ENCODE measurements around the gene ELAVL1.
A peak's percentile ranks its signal among the peaks of the same experiment; 100 is the strongest.

ELAVL1 gene

GRCh38 chr19:7922836-7923195 is 82.6 kb downstream of the ELAVL1 start:
- H3K27me3 ChIP-seq (ENCODE audit: insufficient read depth, low read length, poor library complexity): no peaks in the 10 kb centered on the region
- no peak overlapping the region for H3K56ac ChIP-seq (ENCODE audit: low read length)
- WGBS (ENCODE audit: extremely low coverage, insufficient coverage, low lambda C conversion rate): no CpG with 5 or more reads among the region's 8 CpGs
- H3K27ac ChIP-seq (ENCODE audit: low read depth, low read length): no peak overlapping the region
- no peak overlapping the region for H3K4me3 ChIP-seq (ENCODE audit: low read length)
- no peak overlapping the region for H4K8ac ChIP-seq (ENCODE audit: low read depth, low read length)
- peaks cover 2% of the 10 kb centered on the region for H3K4me1 ChIP-seq (ENCODE audit: control insufficient read depth, low read depth, low read length)
- no peak for DNase-seq
- no peaks in the 10 kb centered on the region for H3K79me1 ChIP-seq (ENCODE audit: low read length)
- no peaks in the 10 kb centered on the region for H3K36me3 ChIP-seq (ENCODE audit: control insufficient read depth, insufficient read depth, low read length)
- H4K5ac ChIP-seq (ENCODE audit: low read length): no peak overlapping the region
- H3K23ac ChIP-seq (ENCODE audit: low read length): no peak overlapping the region
- no peak overlapping the region for H2BK15ac ChIP-seq (replicated peaks; ENCODE audit: low read depth)
- no peak overlapping the region for H3K18ac ChIP-seq (ENCODE audit: low read length)
- H3K4me2 ChIP-seq (ENCODE audit: low read length): no peak overlapping the region
- no peak overlapping the region for H3K9ac ChIP-seq (ENCODE audit: low read length)
- no peak overlapping the region for H2AK5ac ChIP-seq (ENCODE audit: low read length)
- H3K79me2 ChIP-seq (ENCODE audit: control insufficient read depth, insufficient read depth, low read length): no peaks in the 10 kb centered on the region
- no peak overlapping the region for H3K4ac ChIP-seq (ENCODE audit: low read depth, low read length)
- H2BK5ac ChIP-seq (ENCODE audit: low read length): no peak overlapping the region
- H2BK120ac ChIP-seq (ENCODE audit: low read depth, low read length): no peak overlapping the region

GRCh38 chr19:7921967-7922835 is 83.2 kb downstream of the ELAVL1 start:
- DNase-seq: no peak
- H3K79me2 ChIP-seq (ENCODE audit: control insufficient read depth, insufficient read depth, low read length): no peaks in the 10 kb centered on the region
- no peak overlapping the region for H3K4ac ChIP-seq (ENCODE audit: low read depth, low read length)
- peaks cover 2% of the 10 kb centered on the region for H3K4me1 ChIP-seq (ENCODE audit: control insufficient read depth, low read depth, low read length)
- H3K27ac ChIP-seq (ENCODE audit: low read depth, low read length): no peak overlapping the region
- no peak overlapping the region for H4K8ac ChIP-seq (ENCODE audit: low read depth, low read length)
- no peak overlapping the region for H4K5ac ChIP-seq (ENCODE audit: low read length)
- H3K9ac ChIP-seq (ENCODE audit: low read length): no peak overlapping the region
- H3K36me3 ChIP-seq (ENCODE audit: control insufficient read depth, insufficient read depth, low read length): no peaks in the 10 kb centered on the region
- peaks cover 1% of the 10 kb centered on the region for H3K27me3 ChIP-seq (ENCODE audit: insufficient read depth, low read length, poor library complexity)
- no peak overlapping the region for H2BK15ac ChIP-seq (replicated peaks; ENCODE audit: low read depth)
- H3K23ac ChIP-seq (ENCODE audit: low read length): no peak overlapping the region
- no peak overlapping the region for H2BK5ac ChIP-seq (ENCODE audit: low read length)
- no CpG with 5 or more reads among the region's 31 CpGs for WGBS (ENCODE audit: extremely low coverage, insufficient coverage, low lambda C conversion rate)
- H2AK5ac ChIP-seq (ENCODE audit: low read length): no peak overlapping the region
- H3K18ac ChIP-seq (ENCODE audit: low read length): no peak overlapping the region
- no peak overlapping the region for H2BK120ac ChIP-seq (ENCODE audit: low read depth, low read length)
- H3K56ac ChIP-seq (ENCODE audit: low read length): no peak overlapping the region
- no peak overlapping the region for H3K4me3 ChIP-seq (ENCODE audit: low read length)
- no peaks in the 10 kb centered on the region for H3K79me1 ChIP-seq (ENCODE audit: low read length)
- no peak overlapping the region for H3K4me2 ChIP-seq (ENCODE audit: low read length)

DNA sequence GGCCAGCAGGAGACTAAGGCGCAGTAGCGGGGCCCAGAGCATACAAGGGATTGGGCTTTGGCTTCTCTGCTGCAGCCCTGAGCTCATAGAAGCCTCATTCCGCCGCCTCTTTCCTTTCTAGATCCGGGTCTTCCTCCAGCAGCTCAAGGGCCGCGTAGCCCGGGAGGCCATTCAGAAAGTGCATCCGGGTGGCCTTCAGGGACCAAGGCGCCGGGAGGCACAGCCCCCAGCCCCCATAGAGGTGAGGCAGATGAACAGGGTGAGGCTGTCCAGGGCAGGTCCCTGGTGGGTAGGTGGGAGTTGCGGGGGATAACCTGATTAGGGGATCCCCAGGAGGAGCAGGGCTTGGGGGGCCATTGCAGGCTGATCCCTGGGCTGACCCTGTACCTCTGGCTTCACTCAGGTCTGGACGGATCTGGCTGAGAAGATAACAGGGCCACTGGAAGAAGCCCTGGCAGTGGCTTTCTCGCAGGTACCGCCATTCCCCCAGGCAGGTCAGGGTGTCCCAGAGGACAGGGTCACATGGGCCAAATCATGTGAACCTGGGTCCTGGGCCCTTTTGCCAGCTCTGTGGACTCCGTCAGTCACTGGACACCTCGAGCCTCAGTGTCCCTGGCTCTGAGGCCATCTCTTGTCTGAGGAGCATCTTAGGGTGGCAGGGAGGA is 84.0 kb downstream of the ELAVL1 start:
- Histone ChIP-seq H2BK5ac (ENCODE audit: low read length) (no peak overlapping the region), H3K79me2 (ENCODE audit: control insufficient read depth, insufficient read depth, low read length) (no peaks in the 10 kb centered on the region), H3K27ac (ENCODE audit: low read depth, low read length) (peak overlapping the region; percentile 11), H3K4me2 (ENCODE audit: low read length) (peak overlapping the region; percentile 43), H3K27me3 (ENCODE audit: insufficient read depth, low read length, poor library complexity) (peaks cover 9% of the 10 kb centered on the region), H3K9ac (ENCODE audit: low read length) (peak overlapping the region; percentile 48), H3K4me1 (ENCODE audit: control insufficient read depth, low read depth, low read length) (peaks cover 2% of the 10 kb centered on the region), H3K36me3 (ENCODE audit: control insufficient read depth, insufficient read depth, low read length) (no peaks in the 10 kb centered on the region), H3K18ac (ENCODE audit: low read length) (no peak overlapping the region), H2BK120ac (ENCODE audit: low read depth, low read length) (no peak overlapping the region), H3K23ac (ENCODE audit: low read length) (no peak overlapping the region), H2AK5ac (ENCODE audit: low read length) (no peak overlapping the region), H4K8ac (ENCODE audit: low read depth, low read length) (no peak overlapping the region), H3K56ac (ENCODE audit: low read length) (peak overlapping the region; percentile 63), H3K4me3 (ENCODE audit: low read length) (no peak overlapping the region), H4K5ac (ENCODE audit: low read length) (no peak overlapping the region), H3K79me1 (ENCODE audit: low read length) (no peaks in the 10 kb centered on the region), H2BK15ac (replicated peaks; ENCODE audit: low read depth) (no peak overlapping the region), H3K4ac (ENCODE audit: low read depth, low read length) (no peak overlapping the region)
- DNase-seq: no peak
- no CpG with 5 or more reads among the region's 17 CpGs for WGBS (ENCODE audit: extremely low coverage, insufficient coverage, low lambda C conversion rate)

DNA sequence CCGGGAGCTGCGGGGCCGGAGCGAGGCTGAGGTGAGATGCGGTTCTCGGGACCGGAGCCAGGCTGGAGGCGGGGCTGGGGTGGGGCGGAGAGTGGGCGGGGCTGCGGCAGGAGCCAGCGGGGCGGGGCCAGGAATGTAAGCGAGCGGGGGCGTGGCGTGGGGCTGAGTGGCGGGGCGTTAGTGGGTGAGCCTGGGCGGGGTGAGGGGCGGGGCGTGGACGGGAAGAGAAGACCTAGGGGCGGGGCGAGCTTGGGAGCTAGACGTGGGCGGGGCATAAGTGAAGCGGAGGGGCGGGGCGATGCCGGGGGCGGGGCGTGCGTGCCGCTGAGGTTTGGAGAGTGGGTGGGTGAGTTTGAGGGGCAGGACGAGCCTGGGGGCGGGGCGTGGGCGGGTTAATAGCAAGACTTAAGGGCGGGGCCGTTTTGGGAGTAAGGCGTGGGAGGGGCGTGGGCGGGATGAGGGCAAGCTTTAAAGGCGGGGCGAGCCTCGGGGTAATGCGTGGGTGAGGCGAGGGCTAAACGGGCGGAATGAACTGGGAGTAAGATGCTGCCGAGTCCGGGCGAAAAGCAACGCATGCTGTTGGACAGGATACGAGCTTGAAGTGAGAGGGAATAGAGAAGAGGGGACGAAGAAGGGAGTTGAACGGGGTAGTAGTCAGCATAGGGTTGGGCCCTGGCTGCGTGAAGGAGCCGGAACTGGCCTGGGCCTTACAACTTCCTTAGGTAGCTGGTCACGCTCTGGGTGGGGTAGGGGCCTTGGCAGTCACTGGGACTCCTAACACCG is 84.7 kb downstream of the ELAVL1 start:
- no peak overlapping the region for H4K8ac ChIP-seq (ENCODE audit: low read depth, low read length)
- peaks cover 15% of the 10 kb centered on the region for H3K27me3 ChIP-seq (ENCODE audit: insufficient read depth, low read length, poor library complexity)
- H3K27ac ChIP-seq (ENCODE audit: low read depth, low read length): peak overlapping the region; percentile 90
- peak; percentile 95 for DNase-seq
- no peaks in the 10 kb centered on the region for H3K79me2 ChIP-seq (ENCODE audit: control insufficient read depth, insufficient read depth, low read length)
- no peak overlapping the region for H2BK15ac ChIP-seq (replicated peaks; ENCODE audit: low read depth)
- peak overlapping the region; percentile 43 for H3K4me2 ChIP-seq (ENCODE audit: low read length)
- peak overlapping the region; percentile 84 for H3K4me3 ChIP-seq (ENCODE audit: low read length)
- no peak overlapping the region for H2BK5ac ChIP-seq (ENCODE audit: low read length)
- H3K4ac ChIP-seq (ENCODE audit: low read depth, low read length): peak overlapping the region; percentile 44
- no peaks in the 10 kb centered on the region for H3K36me3 ChIP-seq (ENCODE audit: control insufficient read depth, insufficient read depth, low read length)
- H3K79me1 ChIP-seq (ENCODE audit: low read length): no peaks in the 10 kb centered on the region
- H2AK5ac ChIP-seq (ENCODE audit: low read length): no peak overlapping the region
- no peak overlapping the region for H4K5ac ChIP-seq (ENCODE audit: low read length)
- no CpG with 5 or more reads among the region's 62 CpGs for WGBS (ENCODE audit: extremely low coverage, insufficient coverage, low lambda C conversion rate)
- peak overlapping the region; percentile 91 for H3K9ac ChIP-seq (ENCODE audit: low read length)
- H3K4me1 ChIP-seq (ENCODE audit: control insufficient read depth, low read depth, low read length): peaks cover 2% of the 10 kb centered on the region
- no peak overlapping the region for H3K23ac ChIP-seq (ENCODE audit: low read length)
- peak overlapping the region; percentile 44 for H3K18ac ChIP-seq (ENCODE audit: low read length)
- peak overlapping the region; percentile 95 for H3K56ac ChIP-seq (ENCODE audit: low read length)
- no peak overlapping the region for H2BK120ac ChIP-seq (ENCODE audit: low read depth, low read length)

GRCh38 chr19:7919610-7920518 is 85.6 kb downstream of the ELAVL1 start, which contains the start of gene SNAPC2:
SNAPC2 (plus strand) TSS chr19:7920338; CDS start chr19:7920367, 29 bp downstream.
- Histone ChIP-seq H3K4me2 (ENCODE audit: low read length) (peak within 1 kb of the TSS; percentile 72), H3K18ac (ENCODE audit: low read length) (peak within 1 kb of the TSS; percentile 44), H2BK5ac (ENCODE audit: low read length) (no peak within 1 kb of the TSS), H3K27me3 (ENCODE audit: insufficient read depth, low read length, poor library complexity) (peaks cover 19% of the 10 kb centered on the region), H3K9ac (ENCODE audit: low read length) (peak within 1 kb of the TSS; percentile 91), H3K23ac (ENCODE audit: low read length) (no peak within 1 kb of the TSS), H3K4ac (ENCODE audit: low read depth, low read length) (peak within 1 kb of the TSS; percentile 44), H2AK5ac (ENCODE audit: low read length) (no peak within 1 kb of the TSS), H4K8ac (ENCODE audit: low read depth, low read length) (no peak within 1 kb of the TSS), H3K4me1 (ENCODE audit: control insufficient read depth, low read depth, low read length) (peaks cover 2% of the 10 kb centered on the region), H3K4me3 (ENCODE audit: low read length) (peak within 1 kb of the TSS; percentile 84), H2BK15ac (replicated peaks; ENCODE audit: low read depth) (no peak within 1 kb of the TSS), H3K79me1 (ENCODE audit: low read length) (no peaks in the 10 kb centered on the region), H3K36me3 (ENCODE audit: control insufficient read depth, insufficient read depth, low read length) (no peaks in the 10 kb centered on the region), H3K27ac (ENCODE audit: low read depth, low read length) (peak within 1 kb of the TSS; percentile 90), H2BK120ac (ENCODE audit: low read depth, low read length) (no peak within 1 kb of the TSS), H3K56ac (ENCODE audit: low read length) (peak within 1 kb of the TSS; percentile 95), H3K79me2 (ENCODE audit: control insufficient read depth, insufficient read depth, low read length) (no peaks in the 10 kb centered on the region), H4K5ac (ENCODE audit: low read length) (no peak within 1 kb of the TSS)
- WGBS (ENCODE audit: extremely low coverage, insufficient coverage, low lambda C conversion rate): no CpG with 5 or more reads among the region's 62 CpGs
- peak; percentile 96 for DNase-seq

Measured in mesendoderm (in vitro differentiated cells).